C4-2B (cell line): ENCODE measurements around the gene FOXD2.

Source experiments
- ZFX ChIP-seq: fragments of 450-650 bp; IDR thresholded peaks from 2 replicates; pipeline ENCODE4 v1.6.1; 2017
- TF ChIP-seq, protein P1 (sequence below): fragments of 450-650 bp; conservative IDR thresholded peaks from 2 replicates; pipeline ENCODE4 v1.5.1; 2017; ENCODE audit warnings: mild to moderate bottlenecking

DNA sequence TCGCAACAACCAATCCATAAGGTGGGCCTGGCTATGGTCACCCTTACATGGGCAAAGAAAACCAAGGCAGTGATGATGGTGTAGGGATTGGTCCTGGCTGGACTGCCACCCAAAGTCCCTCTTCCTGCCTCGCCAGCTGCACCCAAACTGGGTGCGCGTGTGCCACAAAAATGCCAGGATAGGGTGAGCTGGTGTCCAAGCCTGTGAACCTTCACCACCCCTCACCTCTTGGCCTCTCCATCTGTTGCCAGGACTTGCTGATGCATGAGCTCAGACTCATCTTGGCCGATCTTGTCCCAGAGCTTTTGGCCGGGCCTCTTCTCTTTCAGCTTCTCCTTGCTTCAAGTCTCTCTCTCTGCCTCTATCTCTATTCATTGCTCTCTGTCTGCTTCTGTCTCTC, 41.8 kb downstream of the FOXD2 start:
- TF ChIP-seq, protein P1, sequence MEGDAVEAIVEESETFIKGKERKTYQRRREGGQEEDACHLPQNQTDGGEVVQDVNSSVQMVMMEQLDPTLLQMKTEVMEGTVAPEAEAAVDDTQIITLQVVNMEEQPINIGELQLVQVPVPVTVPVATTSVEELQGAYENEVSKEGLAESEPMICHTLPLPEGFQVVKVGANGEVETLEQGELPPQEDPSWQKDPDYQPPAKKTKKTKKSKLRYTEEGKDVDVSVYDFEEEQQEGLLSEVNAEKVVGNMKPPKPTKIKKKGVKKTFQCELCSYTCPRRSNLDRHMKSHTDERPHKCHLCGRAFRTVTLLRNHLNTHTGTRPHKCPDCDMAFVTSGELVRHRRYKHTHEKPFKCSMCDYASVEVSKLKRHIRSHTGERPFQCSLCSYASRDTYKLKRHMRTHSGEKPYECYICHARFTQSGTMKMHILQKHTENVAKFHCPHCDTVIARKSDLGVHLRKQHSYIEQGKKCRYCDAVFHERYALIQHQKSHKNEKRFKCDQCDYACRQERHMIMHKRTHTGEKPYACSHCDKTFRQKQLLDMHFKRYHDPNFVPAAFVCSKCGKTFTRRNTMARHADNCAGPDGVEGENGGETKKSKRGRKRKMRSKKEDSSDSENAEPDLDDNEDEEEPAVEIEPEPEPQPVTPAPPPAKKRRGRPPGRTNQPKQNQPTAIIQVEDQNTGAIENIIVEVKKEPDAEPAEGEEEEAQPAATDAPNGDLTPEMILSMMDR: no peak
- no peak for TF ChIP-seq ZFX
